Uterus (tissue), 2 donors: ENCODE measurements around the gene KRTAP1-1.

Source experiments
- POLR2A ChIP-seq, 2 donors: fragments of 450-650 bp; IDR thresholded peaks; one replicate each; pipeline ENCODE4 v1.6.1; 2016; ENCODE audit warnings: antibody characterized with exemption in 2 of 2, mild to moderate bottlenecking in 1 of 2, moderate library complexity in 1 of 2
- TF ChIP-seq, protein P1 (sequence below), 4 experiments: fragments of 200-600 bp in 2 of 4; fragments of 450-650 bp in 2 of 4; sonication (generic) in 2 of 4; IDR thresholded peaks; one replicate each; pipeline ENCODE4 v1.5.1; 2016 to 2019; ENCODE audit warnings: antibody characterized with exemption in 4 of 4, mild to moderate bottlenecking in 2 of 4, moderate library complexity in 1 of 4

DNA sequence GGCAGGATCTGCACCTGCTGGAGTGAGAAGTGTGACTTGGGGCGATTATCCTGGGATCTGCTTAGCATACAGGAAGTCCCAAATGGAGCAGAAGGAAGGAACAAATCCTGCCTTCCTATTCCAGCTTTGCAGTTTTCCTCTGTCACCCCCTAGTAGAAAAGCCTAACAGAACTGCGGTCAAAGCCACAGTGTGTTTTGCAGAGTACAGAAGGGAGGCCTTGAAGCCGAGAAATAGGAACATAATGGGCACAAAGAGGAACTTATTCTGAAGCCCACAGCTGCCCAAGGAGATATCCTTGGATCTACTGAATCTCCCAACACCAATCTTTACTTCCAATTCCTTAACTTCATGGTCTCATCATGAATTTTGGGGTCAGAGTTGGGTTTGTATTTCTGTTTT lies 22.7 kb downstream of the KRTAP1-1 start:
- TF ChIP-seq, protein P1, sequence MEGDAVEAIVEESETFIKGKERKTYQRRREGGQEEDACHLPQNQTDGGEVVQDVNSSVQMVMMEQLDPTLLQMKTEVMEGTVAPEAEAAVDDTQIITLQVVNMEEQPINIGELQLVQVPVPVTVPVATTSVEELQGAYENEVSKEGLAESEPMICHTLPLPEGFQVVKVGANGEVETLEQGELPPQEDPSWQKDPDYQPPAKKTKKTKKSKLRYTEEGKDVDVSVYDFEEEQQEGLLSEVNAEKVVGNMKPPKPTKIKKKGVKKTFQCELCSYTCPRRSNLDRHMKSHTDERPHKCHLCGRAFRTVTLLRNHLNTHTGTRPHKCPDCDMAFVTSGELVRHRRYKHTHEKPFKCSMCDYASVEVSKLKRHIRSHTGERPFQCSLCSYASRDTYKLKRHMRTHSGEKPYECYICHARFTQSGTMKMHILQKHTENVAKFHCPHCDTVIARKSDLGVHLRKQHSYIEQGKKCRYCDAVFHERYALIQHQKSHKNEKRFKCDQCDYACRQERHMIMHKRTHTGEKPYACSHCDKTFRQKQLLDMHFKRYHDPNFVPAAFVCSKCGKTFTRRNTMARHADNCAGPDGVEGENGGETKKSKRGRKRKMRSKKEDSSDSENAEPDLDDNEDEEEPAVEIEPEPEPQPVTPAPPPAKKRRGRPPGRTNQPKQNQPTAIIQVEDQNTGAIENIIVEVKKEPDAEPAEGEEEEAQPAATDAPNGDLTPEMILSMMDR (IDR thresholded peaks at IDR 0.05): no peak
- TF ChIP-seq POLR2A (IDR thresholded peaks at IDR 0.05): no peak
